Spleen (tissue), 13 donors: ENCODE results near the gene SAA4. TPM values are rescaled to one million over a fixed set of nuclear protein-coding genes. Genes with fewer than 3 reads are reported as not detected.
A peak's percentile ranks its signal among the peaks of the same experiment; 100 is the strongest.

Experiments
- DNase-seq: peaks from one replicate; pipeline ENCODE4 v3.0.0-alpha.2; 2020
- H3K27ac ChIP-seq, 8 donors: fragments of 200-600 bp; sonication (generic) in 7 of 8; 1 replicate in 4 of 8; 2 replicates in 4 of 8; pipeline versions ENCODE4 v1.5.0 to v1.8.0; 2016 to 2021; ENCODE audit warnings: inconsistent platforms in 4 of 8, mild to moderate bottlenecking in 4 of 8, moderate library complexity in 1 of 8
- H3K27me3 ChIP-seq, 7 donors: fragments of 200-600 bp; sonication (generic) in 6 of 7; replicated peaks in 1 of 7; 1 replicate in 4 of 7; 2 replicates in 3 of 7; pipeline versions ENCODE4 v1.5.0 to v1.8.0; 2016 to 2021; ENCODE audit warnings: inconsistent platforms in 3 of 7, mild to moderate bottlenecking in 1 of 7
- H3K36me3 ChIP-seq, 6 donors: fragments of 200-600 bp; sonication (generic) in 5 of 6; 1 replicate in 4 of 6; 2 replicates in 2 of 6; pipeline versions ENCODE4 v1.5.0 to v1.8.0; 2016 to 2021; ENCODE audit warnings: inconsistent platforms in 2 of 6
- H3K4me1 ChIP-seq, 6 donors: fragments of 200-600 bp; sonication (generic) in 5 of 6; 1 replicate in 3 of 6; 2 replicates in 3 of 6; pipeline versions ENCODE4 v1.5.0 to v1.8.0; 2016 to 2021; ENCODE audit warnings: inconsistent platforms in 3 of 6
- H3K4me3 ChIP-seq, 8 donors: fragments of 200-600 bp; sonication (generic) in 7 of 8; 1 replicate in 4 of 8; 2 replicates in 4 of 8; pipeline versions ENCODE4 v1.5.0 to v1.8.0; 2016 to 2021; ENCODE audit warnings: inconsistent platforms in 4 of 8, mild to moderate bottlenecking in 4 of 8, moderate library complexity in 2 of 8
- H3K9me3 ChIP-seq, 8 donors: fragments of 200-600 bp; sonication (generic) in 7 of 8; 1 replicate in 4 of 8; 2 replicates in 4 of 8; pipeline versions ENCODE4 v1.5.0 to v1.8.0; 2016 to 2021; ENCODE audit warnings: inconsistent platforms in 4 of 8
- CTCF ChIP-seq, 11 experiments: fragments of 200-600 bp in 7 of 11; fragments of 450-650 bp in 4 of 11; sonication (generic) in 4 of 11; IDR thresholded peaks in 8 of 11; conservative IDR thresholded peaks in 3 of 11; 1 replicate in 7 of 11; 2 replicates in 4 of 11; pipeline versions ENCODE4 v1.4.0 to v1.8.0; 2016 to 2021; ENCODE audit warnings: antibody characterized with exemption in 11 of 11, inconsistent platforms in 4 of 11, mild to moderate bottlenecking in 1 of 11
- POLR2A ChIP-seq, 3 donors: fragments of 450-650 bp; IDR thresholded peaks; one replicate each; pipeline ENCODE4 v1.5.1; 2017; ENCODE audit warnings: antibody characterized with exemption in 3 of 3, mild to moderate bottlenecking in 1 of 3
- POLR2AphosphoS5 ChIP-seq, 3 donors: sonication (generic); formaldehyde crosslinking; IDR thresholded peaks; one replicate each; pipeline ENCODE4 v1.5.1; 2017; ENCODE audit warnings: antibody characterized with exemption in 3 of 3
- WGBS, 5 donors: extraction: QIAGEN DNeasy Blood & Tissue Kit in 3 of 5; methylation state at CpG; one replicate each; pipeline versions ENCODE4 v1.1.5 to v1.1.7; 2013 to 2018; 5-methylcytosine and 5-hydroxymethylcytosine counted together
- intact Hi-C: fragments of 100-400 bp; cut with DNase I; formaldehyde crosslinking; loops from one replicate; pipeline ENCODE4 v1.15.0; 2023; ENCODE audit warnings: low total_unique reads
- long read RNA-seq, 2 donors: transcript quantifications; one replicate each; lab custom pipeline, GENCODE V29; 2026
- polyA plus RNA-seq, 3 donors: library from polyadenylated mRNA; stranded (reverse); fragments of 200-250 nt; gene quantifications; one replicate each; pipeline ENCODE4 v1.2.1, GENCODE V29; 2013
- total RNA-seq, 7 donors: library from RNA; depleted of rRNA in 3 of 7; stranded (reverse); fragments of >200 nt in 3 of 7; fragmentation: NEBNext Ultra II Directional in 4 of 7; extraction: Animal tissue kit (Norgen Biotek cat#: 25700) in 4 of 7; gene quantifications; one replicate each; pipeline versions ENCODE4 v1.1.0 to v1.2.1, GENCODE V29; 2016 to 2021
- donor health status: healthy with polysubstance abuse.
- donor health status: DM: no; HTN: no; CAD: no; lungs with moderate emphysema.
- donor health status: DM: no; HTN: no; CAD: no.
- donor health status: Bipolar disorder and iron deficiency.
- donor health status: healthy.
- donor health status: DM: no; HTN: no; CAD: no.
- donor health status: DM: yes; HTN: yes; CAD: no.

SAA4 gene
- not detected for total RNA-seq
- polyA plus RNA-seq = under 1 TPM in 1 of 3 donors, not detected in 2; 0.22 TPM
- long read RNA-seq, donor 1 = 0 reads
- long read RNA-seq, donor 2 = 0 reads

GRCh38 chr11:18236664-18237356 is at the start of gene SAA4:
SAA4 (minus strand) TSS chr11:18236802; CDS start chr11:18235926, 876 bp downstream.
- DNase-seq = no peak
- Histone ChIP-seq H3K4me3 (no peak within 1 kb of the TSS), H3K27ac (no peak within 1 kb of the TSS), H3K4me1 (no peaks in the 10 kb centered on the region), H3K27me3 (peaks cover 0 to 13% (median 0%) of the 10 kb centered on the region in 7 donors), H3K9me3 (no peaks in the 10 kb centered on the region), H3K36me3 (no peaks in the 10 kb centered on the region)
- WGBS, 5 donors = 75 to 85% (median 79%) methylated on average over 2 of the region's 2 CpGs
- intact Hi-C loops = no loop called here
- TF ChIP-seq CTCF (IDR thresholded peaks at IDR 0.05 in 8 of 11, conservative IDR thresholded peaks at IDR 0.05 in 3 of 11) (no peak), POLR2A (IDR thresholded peaks at IDR 0.05) (no peak), POLR2AphosphoS5 (IDR thresholded peaks at IDR 0.05) (no peak)

- intact Hi-C loops = no loop called here
- DNase-seq = no peak
- Histone ChIP-seq H3K27ac (no peak overlapping the region), H3K4me1 (peaks cover 0 to 22% (median 8%) of the 10 kb centered on the region in 6 donors), H3K36me3 (peaks cover 3 to 100% (median 74%) of the 10 kb centered on the region in 6 donors), H3K4me3 (no peak overlapping the region), H3K27me3 (no peaks in the 10 kb centered on the region), H3K9me3 (no peaks in the 10 kb centered on the region)
- TF ChIP-seq POLR2A (IDR thresholded peaks at IDR 0.05) (no peak), POLR2AphosphoS5 (IDR thresholded peaks at IDR 0.05) (no peak), CTCF (IDR thresholded peaks at IDR 0.05 in 8 of 11, conservative IDR thresholded peaks at IDR 0.05 in 3 of 11) (no peak)
- 93 to 100% (median 97%) methylated on average over 1 of the region's 1 CpG for WGBS, 5 donors
Observed at GRCh38 chr11:18285841-18286240, 49.2 kb upstream of the SAA4 start.

GRCh38 chr11:18282626-18283025 is 46.0 kb upstream of the SAA4 start:
- 73 to 89% (median 81%) methylated on average over 2 of the region's 2 CpGs for WGBS, 5 donors
- H3K4me3 ChIP-seq = no peak overlapping the region
- H3K27ac ChIP-seq = peak overlapping the region in 5 of 8 donors; percentile 46 to 80 (median 64)
- H3K9me3 ChIP-seq = no peaks in the 10 kb centered on the region
- TF ChIP-seq POLR2A (IDR thresholded peaks at IDR 0.05) (no peak), POLR2AphosphoS5 (IDR thresholded peaks at IDR 0.05) (no peak)
- peaks cover 0 to 34% (median 15%) of the 10 kb centered on the region in 6 donors for H3K4me1 ChIP-seq
- no peaks in the 10 kb centered on the region for H3K27me3 ChIP-seq
- H3K36me3 ChIP-seq = peaks cover 3 to 100% (median 64%) of the 10 kb centered on the region in 6 donors
- no peak for DNase-seq
- intact Hi-C loops = no loop called here

GRCh38 chr11:18280438-18281045 is 43.9 kb upstream of the SAA4 start:
- Histone ChIP-seq H3K4me1 (peaks cover 0 to 34% (median 15%) of the 10 kb centered on the region in 6 donors), H3K4me3 (peak overlapping the region in 1 of 8 donors; percentile 49), H3K27ac (peak overlapping the region in 7 of 8 donors; percentile 17 to 80 (median 64)), H3K9me3 (no peaks in the 10 kb centered on the region), H3K27me3 (no peaks in the 10 kb centered on the region), H3K36me3 (peaks cover 3 to 95% (median 45%) of the 10 kb centered on the region in 6 donors)
- DNase-seq = no peak
- no peak for TF ChIP-seq POLR2AphosphoS5 (IDR thresholded peaks at IDR 0.05)
- no peak for TF ChIP-seq POLR2A (IDR thresholded peaks at IDR 0.05)
- no peak for TF ChIP-seq CTCF (IDR thresholded peaks at IDR 0.05 in 8 of 11, conservative IDR thresholded peaks at IDR 0.05 in 3 of 11)
- 53 to 72% (median 55%) methylated on average over 4 of the region's 4 CpGs for WGBS, 5 donors
- intact Hi-C loops = no loop called here
